K562 (cell line): ENCODE data around the gene AIG1. TPM values are rescaled to one million over a fixed set of nuclear protein-coding genes. Genes with fewer than 3 reads are reported as not detected.

Experiments used
- ATAC-seq: fragments of 200-7000 bp; cut with Tn5 transposase; 3 replicates; pipeline ENCODE4 v1.9.1; 2020; ENCODE audit warnings: moderate library complexity
- BruUV-seq: library from RNA; stranded (reverse); fragments of 400-500 nt; replicated peaks from 2 replicates; lab custom pipeline; 2021; lab: Mats Ljungman, UMichigan
- CTCF ChIA-PET: fragments of 300-600 bp; formaldehyde crosslinking; extraction: SDS; loops from one replicate; lab custom pipeline; 2021; ENCODE audit warnings: low intra/inter-chr PET ratio; lab: Yijun Ruan, JAX
- POLR2A ChIA-PET: fragments of 300-600, 350-650 bp; sonication (Branson Sonifier 250); formaldehyde crosslinking; extraction: SDS; loops from one replicate; lab custom pipeline; 2021; ENCODE audit warnings: antibody characterized with exemption, inconsistent platforms; lab: Yijun Ruan, JAX
- DNase-seq, 4 experiments: peaks; one replicate each; pipeline versions ENCODE4 v3.0.0 to v3.0.0-alpha.2; 2011 to 2018; ENCODE audit warnings: low spot score in 3 of 4, mixed read lengths in 3 of 4; ENCODE audit errors: extremely low read depth in 1 of 4
- FAIRE-seq: peaks from 2 replicates; lab custom pipeline; 2011; peaks lifted over from hg19 to GRCh38; lab: Jason Lieb, UNC
- H2AFZ ChIP-seq: 2 replicates; pipeline ENCODE4 v1.6.0; 2011; ENCODE audit warnings: low read depth, low read length, control low read depth, inconsistent platforms
- H3K27ac ChIP-seq: fragments of 200-600 bp; 3 replicates; pipeline ENCODE4 v1.8.0; 2011; ENCODE audit warnings: low read depth, mild to moderate bottlenecking, control low read depth, inconsistent platforms, low read length, moderate library complexity, mixed read lengths; ENCODE audit errors: extremely low read depth
- H3K27me3 ChIP-seq, 2 experiments: fragments of 300-600 bp in 1 of 2; 2 replicates in 1 of 2; 3 replicates in 1 of 2; pipeline versions ENCODE4 v1.6.0 to v1.8.0; 2011; ENCODE audit warnings: inconsistent platforms in 2 of 2, low read length in 2 of 2, mild to moderate bottlenecking in 1 of 2, mixed read lengths in 1 of 2, moderate library complexity in 1 of 2; ENCODE audit not compliant: control insufficient read depth in 2 of 2, insufficient read depth in 2 of 2
- H3K36me3 ChIP-seq: fragments of 300-600 bp; 3 replicates; pipeline ENCODE4 v1.8.0; 2011; ENCODE audit warnings: mild to moderate bottlenecking, low read length, inconsistent platforms; ENCODE audit not compliant: control insufficient read depth, insufficient read depth
- H3K4me1 ChIP-seq, 2 experiments: fragments of 200-600 bp in 1 of 2; replicated peaks in 1 of 2; 2 replicates in 1 of 2; 3 replicates in 1 of 2; pipeline versions ENCODE4 v1.5.1 to v1.8.0; 2011; ENCODE audit warnings: inconsistent platforms in 2 of 2, low read length in 2 of 2, mild to moderate bottlenecking in 1 of 2, mixed read lengths in 1 of 2, moderate library complexity in 1 of 2; ENCODE audit not compliant: control insufficient read depth in 2 of 2, insufficient read depth in 2 of 2
- H3K4me2 ChIP-seq: 2 replicates; pipeline ENCODE4 v1.6.1; 2011; ENCODE audit warnings: low read length, control low read depth, inconsistent platforms, mixed read lengths; ENCODE audit not compliant: insufficient read depth
- H3K4me3 ChIP-seq: fragments of 200-600 bp; sonication (generic), shearing (Covaris generic); 2 replicates; pipeline ENCODE4 v1.5.1; 2016; ENCODE audit warnings: control low read depth, inconsistent platforms
- H3K79me2 ChIP-seq: fragments of 200-600 bp; 3 replicates; pipeline ENCODE4 v1.8.0; 2011; ENCODE audit warnings: low read length, inconsistent platforms; ENCODE audit not compliant: control insufficient read depth, insufficient read depth
- H3K9ac ChIP-seq, 2 experiments: 2 replicates each; pipeline versions ENCODE4 v1.6.0 to v1.6.1; 2011; ENCODE audit warnings: low read depth in 2 of 2, low read length in 2 of 2, control low read depth in 1 of 2, inconsistent platforms in 1 of 2, mild to moderate bottlenecking in 1 of 2, mixed read lengths in 1 of 2; ENCODE audit not compliant: insufficient read depth in 1 of 2
- H3K9me1 ChIP-seq: one replicate; pipeline ENCODE4 v1.6.0; 2011; ENCODE audit warnings: inconsistent platforms, mild to moderate bottlenecking, low read length, moderate library complexity; ENCODE audit not compliant: control insufficient read depth, insufficient read depth
- H3K9me3 ChIP-seq: replicated peaks from 2 replicates; pipeline ENCODE4 v1.5.1; 2011; ENCODE audit warnings: low read depth, low read length, inconsistent platforms; ENCODE audit not compliant: control insufficient read depth, insufficient read depth
- H4K20me1 ChIP-seq: replicated peaks from 2 replicates; pipeline ENCODE4 v1.6.1; 2011; ENCODE audit warnings: low read length, inconsistent platforms, mixed read lengths; ENCODE audit not compliant: control insufficient read depth, insufficient read depth
- L3MBTL2 ChIP-seq: fragments of 450-650 bp; IDR thresholded peaks from 2 replicates; pipeline ENCODE4 v1.6.1; 2016; ENCODE audit warnings: mild to moderate bottlenecking, moderate library complexity
- NCOA4 ChIP-seq: fragments of 450-650 bp; IDR thresholded peaks from 2 replicates; pipeline ENCODE4 v1.6.1; 2018; ENCODE audit warnings: mild to moderate bottlenecking; ENCODE audit not compliant: partially characterized antibody
- SOX6 ChIP-seq: fragments of 450-650 bp; IDR thresholded peaks from 2 replicates; pipeline ENCODE4 v1.6.1; 2014; ENCODE audit warnings: mild to moderate bottlenecking
- SRSF1 ChIP-seq: fragments of 200-400 bp; formaldehyde crosslinking; IDR thresholded peaks from 2 replicates; pipeline ENCODE4 v1.6.1; 2017; ENCODE audit warnings: mild to moderate bottlenecking, low read depth, low read length, moderate library complexity
- YY1 ChIP-seq, 3 experiments: IDR thresholded peaks; 2 replicates each; pipeline ENCODE4 v1.6.1; 2011; ENCODE audit warnings: low read length in 2 of 3, mild to moderate bottlenecking in 2 of 3, moderate library complexity in 2 of 3, borderline replicate concordance in 1 of 3, control low read depth in 1 of 3, low read depth in 1 of 3; ENCODE audit not compliant: insufficient read depth in 3 of 3, insufficient replicate concordance in 2 of 3, control insufficient read depth in 1 of 3, insufficient read length in 1 of 3; ENCODE audit errors: extremely low read depth in 1 of 3
- ZBTB17 ChIP-seq: fragments of 450-650 bp; formaldehyde crosslinking; IDR thresholded peaks from 2 replicates; pipeline ENCODE4 v1.4.0; 2020; ENCODE audit warnings: mild to moderate bottlenecking
- ZNF583 ChIP-seq: fragments of 250-450 bp; sonication (Bioruptor Pico); IDR thresholded peaks from 2 replicates; pipeline ENCODE4 v1.4.0; 2020
- WGBS: fragments of 100-300 bp; shearing (Covaris generic); methylation state at CpG from one replicate; pipeline ENCODE4 v1.1.6; 2016; ENCODE audit warnings: low coverage, mixed read lengths; ENCODE audit not compliant: insufficient coverage; ENCODE audit errors: missing lambda C conversion rate; 5-methylcytosine and 5-hydroxymethylcytosine counted together
- in situ Hi-C: fragments of 300-500 bp; cut with MboI; formaldehyde crosslinking; loops from 4 replicates; pipeline ENCODE4 v1.15.0; 2018; ENCODE audit warnings: inconsistent platforms, mixed read lengths
- intact Hi-C: fragments of 100-400 bp; cut with micrococcal nuclease; formaldehyde crosslinking; loops from 2 replicates; pipeline ENCODE4 v1.14.2; 2022
- polyA plus RNA-seq, 8 experiments: library from polyadenylated mRNA; depleted of rRNA in 4 of 8; stranded (reverse) in 5 of 8; unstranded in 3 of 8; fragments of >200 nt; fragmentation: Nextera tagmentation in 2 of 8; fragmentation: Illumina TruSeq in 1 of 8; extraction: Ambion mirVana in 2 of 8; extraction: Trizol in 1 of 8; gene quantifications; 2 replicates each; pipeline versions ENCODE4 v1.2.1 to v1.2.3, GENCODE V29; 2011 to 2014; ENCODE audit warnings: inconsistent platforms in 1 of 8, missing spikeins in 1 of 8
- total RNA-seq, 7 experiments: library from RNA; depleted of rRNA in 6 of 7; stranded (reverse); fragments of >200 nt in 6 of 7; fragmentation: Illumina TruSeq in 2 of 7; extraction: Trizol in 2 of 7; gene quantifications; 2 replicates each; pipeline versions ENCODE4 v1.2.1 to v1.2.3, GENCODE V29; 2011 to 2021; ENCODE audit warnings: low replicate concordance in 1 of 7
- TF ChIP-seq, protein P1 (sequence below), 2 experiments: IDR thresholded peaks in 1 of 2; conservative IDR thresholded peaks in 1 of 2; 2 replicates each; pipeline ENCODE4 v1.6.1; 2016; ENCODE audit warnings: low read depth in 2 of 2, mild to moderate bottlenecking in 1 of 2, missing compliant biosample characterization in 1 of 2, missing genetic modification characterization in 1 of 2, moderate library complexity in 1 of 2

Gene AIG1
- total and polyA plus RNA-seq, 9 of the 15 experiments (the other 6 are each of a cell fraction or from before 2014, with no cell fraction given) = 74.8 to 333 (median 127) TPM

DNA sequence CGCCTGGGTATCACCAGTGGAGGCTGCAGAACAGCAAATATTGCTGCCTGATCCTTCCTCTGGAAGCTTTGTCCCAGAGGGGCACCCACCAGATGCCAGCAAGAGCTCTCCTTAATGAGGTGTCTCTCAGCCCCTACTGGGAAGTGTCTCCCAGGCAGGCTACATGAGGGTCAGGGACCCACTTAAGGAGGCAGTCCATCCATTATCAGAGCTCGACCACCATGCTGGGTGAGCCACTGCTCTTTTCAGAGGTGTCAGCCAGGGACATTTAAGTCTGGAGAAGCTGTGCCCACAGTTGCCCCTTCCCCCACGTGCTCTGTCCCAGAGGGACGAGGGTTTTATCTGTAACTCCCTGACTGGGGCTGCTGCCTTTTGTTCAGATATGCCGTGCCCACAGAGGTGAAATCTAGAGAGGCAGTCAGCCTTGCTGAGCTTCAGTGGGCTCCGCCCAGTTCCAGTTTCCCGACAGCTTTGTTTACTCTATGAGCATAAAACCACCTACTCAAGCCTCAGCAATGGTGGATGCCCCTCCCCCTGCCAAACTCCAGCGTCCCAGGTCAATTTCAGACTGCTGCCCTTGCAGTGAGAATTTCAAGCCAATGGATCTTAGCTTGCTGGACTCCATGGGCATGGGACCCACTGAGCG lies 25.9 kb upstream of the AIG1 start (continued):
- TF ChIP-seq NCOA4 (no peak), L3MBTL2 (peak; percentile 79), YY1 (IDR thresholded peaks at IDR 0.05; ENCODE audit: borderline replicate concordance in 1 of 3, control insufficient read depth in 1 of 3, extremely low read depth in 1 of 3, insufficient read depth in 3 of 3, insufficient read length in 1 of 3, insufficient replicate concordance in 2 of 3, low read depth in 1 of 3, low read length in 2 of 3) (peak in 2 of 3 experiments; percentile 27 to 72)

DNA sequence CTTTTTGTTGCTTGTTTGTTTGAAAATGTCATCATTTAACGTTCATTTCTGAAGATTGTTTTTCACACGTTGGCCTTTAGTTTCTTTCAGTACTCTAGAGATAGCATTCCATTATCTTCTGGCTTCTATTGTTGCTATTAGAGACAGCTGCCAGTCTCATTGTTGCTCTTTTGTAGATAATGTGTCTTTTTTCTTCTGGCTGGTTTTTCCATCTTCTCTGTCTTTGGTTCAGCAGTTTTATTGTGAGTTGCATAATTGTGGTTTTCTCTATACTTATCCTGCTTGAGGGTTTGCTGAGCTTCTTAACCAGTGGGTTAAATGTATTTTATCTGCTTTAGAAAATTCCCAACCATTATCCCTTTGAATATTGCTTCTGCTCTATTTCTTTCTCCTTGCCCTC lies 23.2 kb upstream of the AIG1 start:
- DNase-seq = no peak
- POLR2A ChIA-PET = no interaction called here
- TF ChIP-seq, protein P1, sequence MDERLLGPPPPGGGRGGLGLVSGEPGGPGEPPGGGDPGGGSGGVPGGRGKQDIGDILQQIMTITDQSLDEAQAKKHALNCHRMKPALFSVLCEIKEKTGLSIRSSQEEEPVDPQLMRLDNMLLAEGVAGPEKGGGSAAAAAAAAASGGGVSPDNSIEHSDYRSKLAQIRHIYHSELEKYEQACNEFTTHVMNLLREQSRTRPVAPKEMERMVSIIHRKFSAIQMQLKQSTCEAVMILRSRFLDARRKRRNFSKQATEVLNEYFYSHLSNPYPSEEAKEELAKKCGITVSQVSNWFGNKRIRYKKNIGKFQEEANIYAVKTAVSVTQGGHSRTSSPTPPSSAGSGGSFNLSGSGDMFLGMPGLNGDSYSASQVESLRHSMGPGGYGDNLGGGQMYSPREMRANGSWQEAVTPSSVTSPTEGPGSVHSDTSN (CRISPR knock-in tag; IDR thresholded peaks at IDR 0.05; ENCODE audit: low read depth) = no peak
- TF ChIP-seq, protein P1 (tag; conservative IDR thresholded peaks at IDR 0.05; ENCODE audit: low read depth) = no peak
- TF ChIP-seq SRSF1 (no peak), ZNF583 (CRISPR knock-in tag) (no peak), SOX6 (0 out of 2 replicates have a peak, but pooled peaks have one; percentile 26), ZBTB17 (CRISPR knock-in tag) (no peak)

More for the DNA sequence above, 23.2 kb upstream of the AIG1 start:
- CTCF ChIA-PET = no interaction called here
- no peak for FAIRE-seq
- Histone ChIP-seq H3K27me3 (no peaks in the 10 kb centered on the region), H3K4me2 (no peak overlapping the region), H3K36me3 (no peaks in the 10 kb centered on the region), H3K9ac (no peak overlapping the region), H3K4me3 (no peak overlapping the region), H3K27ac (no peak overlapping the region), H3K9me3 (no peaks in the 10 kb centered on the region), H3K9me1 (no peaks in the 10 kb centered on the region), H3K79me2 (no peaks in the 10 kb centered on the region), H2AFZ (0 out of 2 replicates have a peak overlapping the region, but pooled peaks have one; percentile 8), H3K4me1 (peaks cover 9 to 11% of the 10 kb centered on the region in 2 experiments; a peak in 4 of 5 replicates), H4K20me1 (no peaks in the 10 kb centered on the region)
- ATAC-seq = no peak
- no TSS peak for BruUV-seq
- intact Hi-C loops = no loop called here
- WGBS = 11% methylated on average over 2 of the region's 2 CpGs
- in situ Hi-C loops = no loop called here
